Keratinocyte (primary cell): Measurements from ENCODE around the gene MCRIP2.

Experiments used
- CTCF ChIP-seq, 3 experiments: IDR thresholded peaks in 1 of 3; conservative IDR thresholded peaks in 1 of 3; optimal IDR thresholded peaks in 1 of 3; 2 replicates in 2 of 3; 3 replicates in 1 of 3; pipeline versions ENCODE3 to v1.5.1; 2011; ENCODE audit warnings: low read length in 3 of 3, mild to moderate bottlenecking in 3 of 3, moderate library complexity in 2 of 3, control low read depth in 1 of 3, inconsistent platforms in 1 of 3; ENCODE audit not compliant: insufficient read depth in 2 of 3; ENCODE audit errors: extremely low read depth in 1 of 3
- EZH2 ChIP-seq: IDR thresholded peaks from one replicate; pipeline ENCODE4 v1.6.1; 2012; ENCODE audit warnings: inconsistent platforms, mild to moderate bottlenecking, low read length, moderate library complexity

- TF ChIP-seq CTCF (optimal IDR thresholded peaks at IDR 0.05 in 1 of 3, IDR thresholded peaks at IDR 0.05 in 1 of 3, conservative IDR thresholded peaks at IDR 0.05 in 1 of 3; ENCODE audit: extremely low read depth in 1 of 3, insufficient read depth in 2 of 3, low read length in 3 of 3) (no peak), EZH2 (no peak)
These were observed 40.3 kb downstream of the MCRIP2 start for GRCh38 chr16:681746-682427.
